Measurements from ENCODE around the gene SLC9A1. TPM values are rescaled to one million over a fixed set of nuclear protein-coding genes. Genes with fewer than 3 reads are reported as not detected.

SLC9A1 gene
- polyA plus RNA-seq, 4 donors: 24.7 to 41.3 (median 40.7) TPM

DNA sequence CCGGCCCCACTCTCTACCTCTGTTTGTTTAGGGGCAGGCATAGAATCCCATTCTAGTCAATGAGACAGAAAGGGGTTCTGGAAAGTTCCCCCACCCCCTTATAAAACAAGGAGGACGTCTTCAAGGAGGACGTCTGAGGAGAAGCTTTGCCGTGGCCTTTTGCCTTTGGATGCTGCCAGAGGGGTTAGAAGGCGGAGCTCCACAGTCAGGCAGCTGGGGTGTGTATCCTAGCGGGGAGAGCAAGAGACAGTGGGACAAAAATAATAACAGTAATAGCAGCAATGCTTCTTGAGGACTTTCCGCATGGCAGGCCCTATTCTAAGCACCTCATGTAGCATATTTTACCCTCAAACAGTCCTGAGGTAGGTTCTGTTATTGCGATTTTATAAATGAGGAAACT lies 94.0 kb downstream of the SLC9A1 start:
- no peaks in the 10 kb centered on the region for H3K36me3 ChIP-seq (ENCODE audit: control insufficient read depth in 3 of 3, insufficient read depth in 2 of 3, low read depth in 1 of 3, low read length in 3 of 3)
- DNase-seq (no peak), FAIRE-seq (no peak)
- 47 to 67% (median 59%) methylated on average over 8 of the region's 8 CpGs for WGBS, 3 donors
- H3K4me3 ChIP-seq (ENCODE audit: low read depth in 1 of 3, low read length in 3 of 3): no peak overlapping the region
- no peaks in the 10 kb centered on the region for H3K9me3 ChIP-seq (ENCODE audit: control insufficient read depth in 2 of 2, insufficient read depth in 1 of 2, low read depth in 1 of 2, low read length in 1 of 2)
- peaks cover 0 to 23% (median 0%) of the 10 kb centered on the region in 3 donors for H3K4me1 ChIP-seq (ENCODE audit: control insufficient read depth in 3 of 3, insufficient read depth in 2 of 3, low read depth in 1 of 3, low read length in 2 of 3)
- no peak overlapping the region for H3K27ac ChIP-seq (ENCODE audit: low read depth in 1 of 3, low read length in 2 of 3)
- no peaks in the 10 kb centered on the region for H3K27me3 ChIP-seq (ENCODE audit: control insufficient read depth in 3 of 3, insufficient read depth in 3 of 3, low read length in 3 of 3)

DNA sequence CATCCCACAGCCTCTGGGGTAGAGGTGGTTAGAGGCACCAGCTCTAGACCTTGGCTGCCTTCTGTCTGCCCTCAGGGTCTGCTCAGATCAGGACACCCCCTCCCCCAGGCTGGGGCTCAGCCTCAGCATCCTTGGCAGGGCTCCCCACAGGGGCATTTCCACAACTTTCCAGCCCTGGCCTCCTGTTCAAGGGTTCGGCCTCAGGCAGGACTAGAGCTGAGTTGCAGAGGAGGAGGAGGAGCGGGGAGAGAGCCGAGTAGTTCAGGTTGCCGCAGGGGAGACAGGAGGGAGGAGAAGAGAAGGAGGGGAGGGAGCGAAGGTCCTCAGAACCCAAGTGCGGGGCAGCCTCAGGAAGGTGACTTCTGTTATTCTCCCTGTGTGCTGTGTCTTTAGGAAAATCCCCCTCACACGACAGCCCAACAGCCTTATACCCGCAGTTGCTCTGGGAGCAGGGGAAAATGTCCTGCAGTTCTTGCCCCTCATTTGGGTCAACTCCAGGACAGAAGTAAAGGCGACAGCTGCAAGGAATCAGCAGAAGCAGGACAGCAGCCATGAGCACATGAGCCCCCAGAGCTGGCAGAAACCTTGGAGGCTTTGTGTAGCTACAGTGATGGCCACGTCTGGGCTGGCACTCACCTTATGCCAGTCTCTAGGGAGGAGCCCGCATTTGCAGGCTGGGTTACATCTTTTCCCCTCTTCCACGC lies 95.8 kb downstream of the SLC9A1 start:
- Histone ChIP-seq H3K27ac (ENCODE audit: low read depth in 1 of 3, low read length in 2 of 3) (peak overlapping the region in 2 of 3 donors; percentile 74 to 76), H3K9me3 (ENCODE audit: control insufficient read depth in 2 of 2, insufficient read depth in 1 of 2, low read depth in 1 of 2, low read length in 1 of 2) (no peaks in the 10 kb centered on the region), H3K4me1 (ENCODE audit: control insufficient read depth in 3 of 3, insufficient read depth in 2 of 3, low read depth in 1 of 3, low read length in 2 of 3) (peaks cover 0 to 23% (median 0%) of the 10 kb centered on the region in 3 donors), H3K36me3 (ENCODE audit: control insufficient read depth in 3 of 3, insufficient read depth in 2 of 3, low read depth in 1 of 3, low read length in 3 of 3) (no peaks in the 10 kb centered on the region), H3K27me3 (ENCODE audit: control insufficient read depth in 3 of 3, insufficient read depth in 3 of 3, low read length in 3 of 3) (no peaks in the 10 kb centered on the region), H3K4me3 (ENCODE audit: low read depth in 1 of 3, low read length in 3 of 3) (no peak overlapping the region)
- DNase-seq (peak; percentile 16 to 27), FAIRE-seq (no peak)
- 10 to 51% (median 41%) methylated on average over 12 of the region's 12 CpGs for WGBS, 3 donors

DNA sequence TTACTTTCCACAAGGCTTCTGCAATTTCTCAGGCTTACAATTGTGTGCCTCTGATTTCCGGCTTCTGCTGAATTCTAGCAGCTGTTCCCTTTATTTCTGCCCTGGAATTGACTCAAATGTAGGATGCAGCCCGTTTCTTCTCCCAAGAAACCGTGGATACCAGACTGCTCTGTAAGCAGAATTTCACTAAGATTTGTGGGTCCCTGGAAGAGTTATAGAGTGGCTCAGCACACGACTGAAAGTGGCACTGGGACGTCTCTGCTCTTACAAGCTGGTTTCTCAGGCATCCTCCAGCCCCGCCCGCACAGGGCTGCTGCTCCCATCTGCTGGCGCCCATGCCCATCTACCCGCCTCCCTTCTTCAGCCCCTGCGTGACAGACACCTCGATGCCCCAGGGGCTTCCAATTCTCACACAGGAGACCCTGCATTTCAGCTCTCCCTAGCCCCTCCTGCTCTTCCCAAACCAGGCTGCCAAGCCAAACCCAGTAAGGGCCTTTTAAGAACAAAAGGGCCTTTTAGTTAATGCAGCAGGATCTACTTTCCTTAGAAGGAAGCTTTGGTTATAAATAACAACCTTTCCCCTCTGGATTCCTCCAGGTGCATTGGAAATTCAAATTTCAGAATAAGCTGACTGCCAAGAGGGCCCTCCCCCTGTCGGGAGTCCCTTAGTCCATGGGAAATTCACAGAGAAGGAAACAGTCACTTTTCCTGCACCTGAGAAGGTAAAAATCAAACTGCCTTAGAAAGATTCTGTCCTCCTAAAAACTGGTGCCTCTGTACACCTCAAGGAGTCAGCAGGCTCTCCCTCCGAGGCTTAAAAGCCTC lies 96.9 kb downstream of the SLC9A1 start:
- Histone ChIP-seq H3K27me3 (ENCODE audit: control insufficient read depth in 3 of 3, insufficient read depth in 3 of 3, low read length in 3 of 3) (no peaks in the 10 kb centered on the region), H3K9me3 (ENCODE audit: control insufficient read depth in 2 of 2, insufficient read depth in 1 of 2, low read depth in 1 of 2, low read length in 1 of 2) (no peaks in the 10 kb centered on the region), H3K4me1 (ENCODE audit: control insufficient read depth in 3 of 3, insufficient read depth in 2 of 3, low read depth in 1 of 3, low read length in 2 of 3) (peaks cover 0 to 23% (median 0%) of the 10 kb centered on the region in 3 donors), H3K36me3 (ENCODE audit: control insufficient read depth in 3 of 3, insufficient read depth in 2 of 3, low read depth in 1 of 3, low read length in 3 of 3) (no peaks in the 10 kb centered on the region), H3K27ac (ENCODE audit: low read depth in 1 of 3, low read length in 2 of 3) (peak overlapping the region in 2 of 3 donors; percentile 74 to 76), H3K4me3 (ENCODE audit: low read depth in 1 of 3, low read length in 3 of 3) (no peak overlapping the region)
- WGBS, 3 donors: 12 to 29% (median 29%) methylated on average over 13 of the region's 13 CpGs
- peak; percentile 44 for DNase-seq
- FAIRE-seq: no peak

DNA sequence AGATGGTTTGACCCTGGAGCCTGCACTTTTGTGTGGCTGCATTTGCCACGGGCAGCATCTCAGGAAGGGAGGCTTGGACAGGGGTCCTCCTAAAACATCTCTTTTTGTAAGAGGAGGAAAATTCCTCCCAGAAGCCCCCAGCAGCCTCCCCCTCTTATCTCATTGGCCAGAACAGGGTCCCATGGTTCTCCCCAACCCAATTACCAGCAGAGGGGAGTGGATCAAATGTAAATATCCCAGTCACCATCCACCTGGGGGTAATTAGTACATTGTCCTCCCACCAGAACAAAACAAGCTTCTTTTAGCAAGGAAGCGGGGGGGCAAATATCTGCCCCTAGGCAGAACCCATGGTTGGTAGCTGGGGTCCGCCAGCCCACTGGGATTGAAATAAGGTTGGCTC lies 97.5 kb downstream of the SLC9A1 start:
- no peak overlapping the region for H3K4me3 ChIP-seq (ENCODE audit: low read depth in 1 of 3, low read length in 3 of 3)
- H3K4me1 ChIP-seq (ENCODE audit: control insufficient read depth in 3 of 3, insufficient read depth in 2 of 3, low read depth in 1 of 3, low read length in 2 of 3): peaks cover 0 to 23% (median 0%) of the 10 kb centered on the region in 3 donors
- WGBS, 3 donors: 32 to 36% (median 33%) methylated on average over 3 of the region's 3 CpGs
- H3K27me3 ChIP-seq (ENCODE audit: control insufficient read depth in 3 of 3, insufficient read depth in 3 of 3, low read length in 3 of 3): no peaks in the 10 kb centered on the region
- H3K36me3 ChIP-seq (ENCODE audit: control insufficient read depth in 3 of 3, insufficient read depth in 2 of 3, low read depth in 1 of 3, low read length in 3 of 3): no peaks in the 10 kb centered on the region
- peak overlapping the region in 2 of 3 donors; percentile 74 to 76 for H3K27ac ChIP-seq (ENCODE audit: low read depth in 1 of 3, low read length in 2 of 3)
- DNase-seq (no peak), FAIRE-seq (no peak)
- H3K9me3 ChIP-seq (ENCODE audit: control insufficient read depth in 2 of 2, insufficient read depth in 1 of 2, low read depth in 1 of 2, low read length in 1 of 2): no peaks in the 10 kb centered on the region

DNA sequence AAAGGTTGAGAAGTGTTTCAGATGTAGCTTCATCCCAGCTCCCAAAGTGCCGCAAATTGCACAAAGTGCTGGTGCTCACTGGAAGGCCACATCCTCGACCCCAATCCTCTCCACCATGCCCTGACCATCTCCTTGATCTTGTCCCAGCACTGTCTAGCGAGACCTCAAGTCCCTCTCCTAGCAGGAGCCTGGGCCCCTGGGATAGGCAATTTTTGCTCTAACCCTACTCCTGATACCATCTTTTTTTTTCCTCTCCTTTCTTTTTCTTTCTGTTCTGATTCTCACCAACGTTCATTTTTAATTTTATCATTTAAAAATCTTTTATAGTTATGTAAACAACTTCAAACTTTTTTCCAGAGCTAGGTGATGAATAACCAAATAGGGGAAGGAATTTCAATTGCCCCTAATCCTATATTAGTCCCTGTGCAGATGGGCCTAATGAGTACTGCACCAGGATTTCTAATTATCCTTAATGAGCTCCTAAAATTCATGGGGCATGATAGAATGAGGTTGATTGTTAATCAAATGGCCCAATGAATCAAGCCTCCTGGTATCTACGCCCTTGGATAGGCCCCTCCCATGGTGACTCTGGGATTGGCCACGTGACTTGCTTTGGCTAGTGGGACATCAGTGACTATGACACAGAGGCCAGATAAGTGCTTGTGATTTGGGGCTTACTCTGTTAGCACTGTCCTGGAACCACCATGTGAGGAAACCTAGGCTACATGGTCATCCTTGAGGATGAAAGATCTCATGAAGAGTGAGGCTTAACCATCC lies 100.8 kb downstream of the SLC9A1 start:
- Histone ChIP-seq H3K4me3 (ENCODE audit: low read depth in 1 of 3, low read length in 3 of 3) (no peak overlapping the region), H3K27ac (ENCODE audit: low read depth in 1 of 3, low read length in 2 of 3) (no peak overlapping the region), H3K36me3 (ENCODE audit: control insufficient read depth in 3 of 3, insufficient read depth in 2 of 3, low read depth in 1 of 3, low read length in 3 of 3) (no peaks in the 10 kb centered on the region), H3K4me1 (ENCODE audit: control insufficient read depth in 3 of 3, insufficient read depth in 2 of 3, low read depth in 1 of 3, low read length in 2 of 3) (peaks cover 0 to 19% (median 0%) of the 10 kb centered on the region in 3 donors), H3K27me3 (ENCODE audit: control insufficient read depth in 3 of 3, insufficient read depth in 3 of 3, low read length in 3 of 3) (no peaks in the 10 kb centered on the region), H3K9me3 (ENCODE audit: control insufficient read depth in 2 of 2, insufficient read depth in 1 of 2, low read depth in 1 of 2, low read length in 1 of 2) (no peaks in the 10 kb centered on the region)
- WGBS, 3 donors: 71 to 86% (median 80%) methylated on average over 6 of the region's 6 CpGs
- DNase-seq: no peak
- FAIRE-seq: no peak

DNA sequence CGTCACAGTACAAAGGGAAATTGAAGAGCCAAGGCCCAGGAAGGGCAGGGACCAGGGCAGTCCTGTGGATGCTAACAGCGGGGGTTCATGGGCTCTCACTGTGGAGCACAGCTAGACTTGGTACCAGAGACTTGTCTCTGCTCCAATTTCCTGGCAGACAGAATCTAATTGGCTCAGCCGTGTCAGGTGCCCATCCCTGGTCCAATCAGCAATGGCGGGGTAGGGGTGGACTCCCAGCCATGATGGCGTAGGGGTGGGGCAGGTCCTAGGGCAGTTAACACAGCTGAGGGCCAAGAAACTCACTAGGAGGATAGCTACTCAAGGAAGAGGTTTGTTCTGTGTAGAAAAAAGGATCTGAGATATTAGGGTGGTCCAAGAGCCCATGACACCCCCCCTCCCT lies 102.4 kb downstream of the SLC9A1 start:
- Histone ChIP-seq H3K4me3 (ENCODE audit: low read depth in 1 of 3, low read length in 3 of 3) (no peak overlapping the region), H3K27me3 (ENCODE audit: control insufficient read depth in 3 of 3, insufficient read depth in 3 of 3, low read length in 3 of 3) (no peaks in the 10 kb centered on the region), H3K4me1 (ENCODE audit: control insufficient read depth in 3 of 3, insufficient read depth in 2 of 3, low read depth in 1 of 3, low read length in 2 of 3) (peaks cover 0 to 4% (median 0%) of the 10 kb centered on the region in 3 donors), H3K9me3 (ENCODE audit: control insufficient read depth in 2 of 2, insufficient read depth in 1 of 2, low read depth in 1 of 2, low read length in 1 of 2) (no peaks in the 10 kb centered on the region), H3K36me3 (ENCODE audit: control insufficient read depth in 3 of 3, insufficient read depth in 2 of 3, low read depth in 1 of 3, low read length in 3 of 3) (no peaks in the 10 kb centered on the region), H3K27ac (ENCODE audit: low read depth in 1 of 3, low read length in 2 of 3) (no peak overlapping the region)
- FAIRE-seq (no peak), DNase-seq (no peak)
- WGBS, 3 donors: 93 to 95% (median 94%) methylated on average over 5 of the region's 5 CpGs

DNA sequence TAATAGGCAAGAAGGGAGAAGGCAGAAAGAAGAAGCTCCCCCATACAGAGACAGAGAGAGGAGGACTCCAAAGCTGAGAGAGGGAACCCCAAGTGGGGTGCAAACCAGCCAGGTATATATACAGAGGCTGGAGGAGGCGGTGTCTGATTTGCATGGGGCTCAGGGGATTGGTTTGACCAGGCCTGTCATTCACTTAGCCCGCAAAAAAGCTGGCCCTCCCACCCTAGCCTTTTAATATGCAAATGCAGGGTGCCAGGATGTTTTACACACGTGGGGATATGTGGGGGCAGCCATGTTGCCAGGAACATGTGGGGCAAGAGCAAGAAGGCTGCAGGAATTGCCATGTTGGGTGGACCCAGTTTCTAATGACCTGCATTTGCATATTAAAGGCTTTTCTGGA lies 105.3 kb downstream of the SLC9A1 start:
- H3K36me3 ChIP-seq (ENCODE audit: control insufficient read depth in 3 of 3, insufficient read depth in 2 of 3, low read depth in 1 of 3, low read length in 3 of 3): no peaks in the 10 kb centered on the region
- H3K4me3 ChIP-seq (ENCODE audit: low read depth in 1 of 3, low read length in 3 of 3): no peak overlapping the region
- H3K9me3 ChIP-seq (ENCODE audit: control insufficient read depth in 2 of 2, insufficient read depth in 1 of 2, low read depth in 1 of 2, low read length in 1 of 2): no peaks in the 10 kb centered on the region
- FAIRE-seq: no peak
- WGBS, 3 donors: 58 to 67% (median 67%) methylated on average over 3 of the region's 3 CpGs
- H3K4me1 ChIP-seq (ENCODE audit: control insufficient read depth in 3 of 3, insufficient read depth in 2 of 3, low read depth in 1 of 3, low read length in 2 of 3): peaks cover 0 to 5% (median 0%) of the 10 kb centered on the region in 3 donors
- DNase-seq: no peak
- no peak overlapping the region for H3K27ac ChIP-seq (ENCODE audit: low read depth in 1 of 3, low read length in 2 of 3)
- H3K27me3 ChIP-seq (ENCODE audit: control insufficient read depth in 3 of 3, insufficient read depth in 3 of 3, low read length in 3 of 3): no peaks in the 10 kb centered on the region

DNA sequence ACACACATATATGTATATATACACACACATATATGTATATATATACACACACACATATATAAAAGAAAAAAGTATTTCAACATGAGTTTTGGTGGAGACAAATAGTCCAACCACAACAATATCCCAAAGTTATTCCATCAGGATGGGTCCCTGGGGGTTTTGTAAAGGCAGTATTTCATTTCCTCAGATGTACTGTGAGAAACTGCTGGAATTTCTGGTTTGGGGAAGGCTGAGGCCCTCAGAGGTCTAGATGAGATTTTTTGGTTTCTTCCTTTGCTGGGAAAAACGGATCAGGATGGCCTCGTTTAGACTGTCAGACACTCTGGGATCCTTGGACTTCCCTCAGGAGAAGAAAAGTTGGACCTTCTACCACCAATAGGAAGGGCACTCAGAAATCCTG lies 105.8 kb downstream of the SLC9A1 start:
- FAIRE-seq: no peak
- Histone ChIP-seq H3K4me3 (ENCODE audit: low read depth in 1 of 3, low read length in 3 of 3) (no peak overlapping the region), H3K4me1 (ENCODE audit: control insufficient read depth in 3 of 3, insufficient read depth in 2 of 3, low read depth in 1 of 3, low read length in 2 of 3) (peaks cover 0 to 6% (median 0%) of the 10 kb centered on the region in 3 donors), H3K36me3 (ENCODE audit: control insufficient read depth in 3 of 3, insufficient read depth in 2 of 3, low read depth in 1 of 3, low read length in 3 of 3) (no peaks in the 10 kb centered on the region), H3K27ac (ENCODE audit: low read depth in 1 of 3, low read length in 2 of 3) (no peak overlapping the region), H3K9me3 (ENCODE audit: control insufficient read depth in 2 of 2, insufficient read depth in 1 of 2, low read depth in 1 of 2, low read length in 1 of 2) (no peaks in the 10 kb centered on the region), H3K27me3 (ENCODE audit: control insufficient read depth in 3 of 3, insufficient read depth in 3 of 3, low read length in 3 of 3) (no peaks in the 10 kb centered on the region)
- 70 to 74% (median 71%) methylated on average over 2 of the region's 2 CpGs for WGBS, 3 donors
- no peak for DNase-seq

Data from small intestine (tissue), 7 donors.